K562 (cell line): ENCODE results near the gene MYBPHL. TPM values are rescaled to one million over a fixed set of nuclear protein-coding genes. Genes with fewer than 3 reads are reported as not detected.
A peak's percentile ranks its signal among the peaks of the same experiment; 100 is the strongest.

Experiments
- ATAC-seq: fragments of 200-7000 bp; cut with Tn5 transposase; 3 replicates; pipeline ENCODE4 v1.9.1; 2020; ENCODE audit warnings: moderate library complexity
- BruUV-seq: library from RNA; stranded (reverse); fragments of 400-500 nt; replicated peaks from 2 replicates; lab custom pipeline; 2021; lab: Mats Ljungman, UMichigan
- CTCF ChIA-PET: fragments of 300-600 bp; formaldehyde crosslinking; extraction: SDS; loops from one replicate; lab custom pipeline; 2021; ENCODE audit warnings: low intra/inter-chr PET ratio; lab: Yijun Ruan, JAX
- POLR2A ChIA-PET: fragments of 300-600, 350-650 bp; sonication (Branson Sonifier 250); formaldehyde crosslinking; extraction: SDS; loops from one replicate; lab custom pipeline; 2021; ENCODE audit warnings: antibody characterized with exemption, inconsistent platforms; lab: Yijun Ruan, JAX
- DNase-seq, 4 experiments: peaks; one replicate each; pipeline versions ENCODE4 v3.0.0 to v3.0.0-alpha.2; 2011 to 2018; ENCODE audit warnings: low spot score in 3 of 4, mixed read lengths in 3 of 4; ENCODE audit errors: extremely low read depth in 1 of 4
- FAIRE-seq: peaks from 2 replicates; lab custom pipeline; 2011; peaks lifted over from hg19 to GRCh38; lab: Jason Lieb, UNC
- H2AFZ ChIP-seq: 2 replicates; pipeline ENCODE4 v1.6.0; 2011; ENCODE audit warnings: low read depth, low read length, control low read depth, inconsistent platforms
- H3K27ac ChIP-seq: fragments of 200-600 bp; 3 replicates; pipeline ENCODE4 v1.8.0; 2011; ENCODE audit warnings: low read depth, mild to moderate bottlenecking, control low read depth, inconsistent platforms, low read length, moderate library complexity, mixed read lengths; ENCODE audit errors: extremely low read depth
- H3K27me3 ChIP-seq, 2 experiments: fragments of 300-600 bp in 1 of 2; 2 replicates in 1 of 2; 3 replicates in 1 of 2; pipeline versions ENCODE4 v1.6.0 to v1.8.0; 2011; ENCODE audit warnings: inconsistent platforms in 2 of 2, low read length in 2 of 2, mild to moderate bottlenecking in 1 of 2, mixed read lengths in 1 of 2, moderate library complexity in 1 of 2; ENCODE audit not compliant: control insufficient read depth in 2 of 2, insufficient read depth in 2 of 2
- H3K36me3 ChIP-seq: fragments of 300-600 bp; 3 replicates; pipeline ENCODE4 v1.8.0; 2011; ENCODE audit warnings: mild to moderate bottlenecking, low read length, inconsistent platforms; ENCODE audit not compliant: control insufficient read depth, insufficient read depth
- H3K4me1 ChIP-seq, 2 experiments: fragments of 200-600 bp in 1 of 2; replicated peaks in 1 of 2; 2 replicates in 1 of 2; 3 replicates in 1 of 2; pipeline versions ENCODE4 v1.5.1 to v1.8.0; 2011; ENCODE audit warnings: inconsistent platforms in 2 of 2, low read length in 2 of 2, mild to moderate bottlenecking in 1 of 2, mixed read lengths in 1 of 2, moderate library complexity in 1 of 2; ENCODE audit not compliant: control insufficient read depth in 2 of 2, insufficient read depth in 2 of 2
- H3K4me2 ChIP-seq: 2 replicates; pipeline ENCODE4 v1.6.1; 2011; ENCODE audit warnings: low read length, control low read depth, inconsistent platforms, mixed read lengths; ENCODE audit not compliant: insufficient read depth
- H3K4me3 ChIP-seq: fragments of 200-600 bp; sonication (generic), shearing (Covaris generic); 2 replicates; pipeline ENCODE4 v1.5.1; 2016; ENCODE audit warnings: control low read depth, inconsistent platforms
- H3K79me2 ChIP-seq: fragments of 200-600 bp; 3 replicates; pipeline ENCODE4 v1.8.0; 2011; ENCODE audit warnings: low read length, inconsistent platforms; ENCODE audit not compliant: control insufficient read depth, insufficient read depth
- H3K9ac ChIP-seq, 2 experiments: 2 replicates each; pipeline versions ENCODE4 v1.6.0 to v1.6.1; 2011; ENCODE audit warnings: low read depth in 2 of 2, low read length in 2 of 2, control low read depth in 1 of 2, inconsistent platforms in 1 of 2, mild to moderate bottlenecking in 1 of 2, mixed read lengths in 1 of 2; ENCODE audit not compliant: insufficient read depth in 1 of 2
- H3K9me1 ChIP-seq: one replicate; pipeline ENCODE4 v1.6.0; 2011; ENCODE audit warnings: inconsistent platforms, mild to moderate bottlenecking, low read length, moderate library complexity; ENCODE audit not compliant: control insufficient read depth, insufficient read depth
- H3K9me3 ChIP-seq: replicated peaks from 2 replicates; pipeline ENCODE4 v1.5.1; 2011; ENCODE audit warnings: low read depth, low read length, inconsistent platforms; ENCODE audit not compliant: control insufficient read depth, insufficient read depth
- H4K20me1 ChIP-seq: replicated peaks from 2 replicates; pipeline ENCODE4 v1.6.1; 2011; ENCODE audit warnings: low read length, inconsistent platforms, mixed read lengths; ENCODE audit not compliant: control insufficient read depth, insufficient read depth
- ARHGAP35 ChIP-seq: fragments of 450-650 bp; IDR thresholded peaks from 2 replicates; pipeline ENCODE4 v1.6.1; 2018; ENCODE audit not compliant: partially characterized antibody
- BCLAF1 ChIP-seq, 2 experiments: fragments of 450-650 bp in 1 of 2; IDR thresholded peaks; 2 replicates each; pipeline ENCODE4 v1.6.1; 2011 to 2017; ENCODE audit warnings: low read depth in 2 of 2, antibody characterized with exemption in 1 of 2, borderline replicate concordance in 1 of 2, low read length in 1 of 2, mild to moderate bottlenecking in 1 of 2, mixed read lengths in 1 of 2; ENCODE audit not compliant: control insufficient read depth in 1 of 2
- EHMT2 ChIP-seq: fragments of 450-650 bp; IDR thresholded peaks from 2 replicates; pipeline ENCODE4 v1.6.1; 2018; ENCODE audit warnings: antibody characterized with exemption
- ETV5 ChIP-seq: sonication (generic); formaldehyde crosslinking; IDR thresholded peaks from 2 replicates; pipeline ENCODE4 v1.4.0; 2020; ENCODE audit warnings: low read depth, mild to moderate bottlenecking, missing genetic modification reagents
- GTF3C2 ChIP-seq: IDR thresholded peaks from 3 replicates; pipeline ENCODE4 v1.6.1; 2011; ENCODE audit warnings: borderline replicate concordance, mild to moderate bottlenecking, moderate library complexity; ENCODE audit not compliant: insufficient read length; ENCODE audit errors: extremely low read depth
- HDAC1 ChIP-seq, 2 experiments: fragments of 450-650 bp; IDR thresholded peaks; 2 replicates each; pipeline ENCODE4 v1.6.1; 2016 to 2017; ENCODE audit warnings: inconsistent platforms in 1 of 2, mild to moderate bottlenecking in 1 of 2, moderate library complexity in 1 of 2
- HLTF ChIP-seq: fragments of 450-650 bp; IDR thresholded peaks from 2 replicates; pipeline ENCODE4 v1.6.1; 2016
- NCOA4 ChIP-seq: fragments of 450-650 bp; IDR thresholded peaks from 2 replicates; pipeline ENCODE4 v1.6.1; 2018; ENCODE audit warnings: mild to moderate bottlenecking; ENCODE audit not compliant: partially characterized antibody
- OTX1 ChIP-seq: fragments of 450-650 bp; formaldehyde crosslinking; IDR thresholded peaks from 2 replicates; pipeline ENCODE4 v1.4.0; 2022; ENCODE audit warnings: mild to moderate bottlenecking
- PHB2 ChIP-seq: fragments of 450-650 bp; IDR thresholded peaks from 2 replicates; pipeline ENCODE4 v1.6.1; 2017; ENCODE audit warnings: low read depth
- RCOR1 ChIP-seq, 2 experiments: IDR thresholded peaks; 2 replicates each; pipeline ENCODE4 v1.6.1; 2012; ENCODE audit warnings: low read depth in 2 of 2, low read length in 2 of 2, borderline replicate concordance in 1 of 2, improper control_type of control experiment in 1 of 2
- THRB ChIP-seq: fragments of 450-650 bp; formaldehyde crosslinking; conservative IDR thresholded peaks from 2 replicates; pipeline ENCODE4 v1.4.0; 2022; ENCODE audit warnings: mild to moderate bottlenecking, missing genetic modification characterization
- ZEB2 ChIP-seq: fragments of 450-650 bp; IDR thresholded peaks from 2 replicates; pipeline ENCODE4 v1.6.1; 2016
- ZNF445 ChIP-seq: fragments of 250-450 bp; sonication (Bioruptor Pico); IDR thresholded peaks from 2 replicates; pipeline ENCODE4 v1.4.0; 2020; ENCODE audit warnings: low read depth, mild to moderate bottlenecking, moderate library complexity
- WGBS: fragments of 100-300 bp; shearing (Covaris generic); methylation state at CpG from one replicate; pipeline ENCODE4 v1.1.6; 2016; ENCODE audit warnings: low coverage, mixed read lengths; ENCODE audit not compliant: insufficient coverage; ENCODE audit errors: missing lambda C conversion rate; 5-methylcytosine and 5-hydroxymethylcytosine counted together
- in situ Hi-C: fragments of 300-500 bp; cut with MboI; formaldehyde crosslinking; loops from 4 replicates; pipeline ENCODE4 v1.15.0; 2018; ENCODE audit warnings: inconsistent platforms, mixed read lengths
- intact Hi-C: fragments of 100-400 bp; cut with micrococcal nuclease; formaldehyde crosslinking; loops from 2 replicates; pipeline ENCODE4 v1.14.2; 2022
- polyA plus RNA-seq, 8 experiments: library from polyadenylated mRNA; depleted of rRNA in 4 of 8; stranded (reverse) in 5 of 8; unstranded in 3 of 8; fragments of >200 nt; fragmentation: Nextera tagmentation in 2 of 8; fragmentation: Illumina TruSeq in 1 of 8; extraction: Ambion mirVana in 2 of 8; extraction: Trizol in 1 of 8; gene quantifications; 2 replicates each; pipeline versions ENCODE4 v1.2.1 to v1.2.3, GENCODE V29; 2011 to 2014; ENCODE audit warnings: inconsistent platforms in 1 of 8, missing spikeins in 1 of 8
- total RNA-seq, 7 experiments: library from RNA; depleted of rRNA in 6 of 7; stranded (reverse); fragments of >200 nt in 6 of 7; fragmentation: Illumina TruSeq in 2 of 7; extraction: Trizol in 2 of 7; gene quantifications; 2 replicates each; pipeline versions ENCODE4 v1.2.1 to v1.2.3, GENCODE V29; 2011 to 2021; ENCODE audit warnings: low replicate concordance in 1 of 7
- TF ChIP-seq, protein P1 (sequence below): fragments of 450-650 bp; IDR thresholded peaks from 2 replicates; pipeline ENCODE4 v1.6.1; 2016; ENCODE audit warnings: low read depth, mild to moderate bottlenecking, moderate library complexity

The MYBPHL gene
- total and polyA plus RNA-seq, 9 of the 15 experiments (the other 6 are each of a cell fraction or from before 2014, with no cell fraction given) = 0.20 to 1.9 (median 0.33) TPM

DNA sequence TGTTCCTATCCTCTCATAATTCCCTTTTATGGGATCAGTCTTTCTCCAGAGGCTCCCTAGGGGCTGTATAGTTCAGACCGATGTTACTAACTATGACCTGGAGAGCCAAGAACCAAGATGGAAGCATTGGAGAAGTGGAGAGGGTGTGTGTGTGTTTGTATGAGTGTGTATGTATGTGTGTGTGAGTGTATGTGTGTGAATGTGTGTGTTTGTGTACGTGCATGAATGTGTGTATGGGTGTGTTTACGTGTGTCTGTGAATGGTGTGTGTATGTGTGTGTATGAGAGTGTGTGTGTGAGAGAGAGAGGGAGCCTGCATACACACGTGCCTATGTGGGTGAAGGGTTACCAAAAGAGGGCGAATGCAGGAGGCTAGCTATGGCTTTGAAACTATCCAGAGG, 4.9 kb downstream of the MYBPHL start:
- 66% methylated on average over 5 of the region's 5 CpGs for WGBS
- H3K79me2 ChIP-seq = no peaks in the 10 kb centered on the region
- ATAC-seq (no peak), FAIRE-seq (no peak), DNase-seq (no peak)
- no peak overlapping the region for H3K27ac ChIP-seq
- H3K9ac ChIP-seq = no peak overlapping the region
- H3K27me3 ChIP-seq = no peaks in the 10 kb centered on the region
- in situ Hi-C loops = no loop called here
- peaks cover 32 to 44% of the 10 kb centered on the region in 2 experiments for H3K4me1 ChIP-seq
- H3K9me3 ChIP-seq = no peaks in the 10 kb centered on the region
- BruUV-seq = no TSS peak
- intact Hi-C loops = no loop called here
- H2AFZ ChIP-seq = no peak overlapping the region
- H4K20me1 ChIP-seq = 0 out of 2 replicates have a peak, but pooled peaks cover 2% of the 10 kb centered on the region
- POLR2A ChIA-PET = no interaction called here
- H3K4me2 ChIP-seq = no peak overlapping the region
- H3K9me1 ChIP-seq = no peaks in the 10 kb centered on the region
- CTCF ChIA-PET = no interaction called here
- no peak overlapping the region for H3K4me3 ChIP-seq
- H3K36me3 ChIP-seq = no peaks in the 10 kb centered on the region
- TF ChIP-seq, protein P1, sequence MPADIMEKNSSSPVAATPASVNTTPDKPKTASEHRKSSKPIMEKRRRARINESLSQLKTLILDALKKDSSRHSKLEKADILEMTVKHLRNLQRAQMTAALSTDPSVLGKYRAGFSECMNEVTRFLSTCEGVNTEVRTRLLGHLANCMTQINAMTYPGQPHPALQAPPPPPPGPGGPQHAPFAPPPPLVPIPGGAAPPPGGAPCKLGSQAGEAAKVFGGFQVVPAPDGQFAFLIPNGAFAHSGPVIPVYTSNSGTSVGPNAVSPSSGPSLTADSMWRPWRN = no peak
- TF ChIP-seq GTF3C2 (no peak), ARHGAP35 (peak; percentile 71), THRB (CRISPR knock-in tag) (peak; percentile 79), RCOR1 (IDR thresholded peaks at IDR 0.05; ENCODE audit: borderline replicate concordance in 1 of 2, low read depth in 2 of 2, low read length in 2 of 2) (no peak), ZEB2 (no peak), ETV5 (CRISPR knock-in tag) (no peak), NCOA4 (peak; percentile 50), EHMT2 (peak; percentile 72), PHB2 (0 out of 2 replicates have a peak, but pooled peaks have one; percentile 19), BCLAF1 (IDR thresholded peaks at IDR 0.05; ENCODE audit: borderline replicate concordance in 1 of 2, control insufficient read depth in 1 of 2, low read depth in 2 of 2, low read length in 1 of 2) (0 out of 4 replicates have a peak, but pooled peaks of 1 of the 2 experiments have one; percentile 55), HDAC1 (IDR thresholded peaks at IDR 0.05) (peak in 1 of 2 experiments; percentile 39; a peak in 1 of 4 replicates), ZNF445 (no peak), HLTF (0 out of 2 replicates have a peak, but pooled peaks have one; percentile 13), OTX1 (CRISPR knock-in tag) (peak; percentile 76)
